Breast epithelium (tissue), 3 donors: ENCODE data around the gene FABP1.

Experiments used
- CTCF ChIP-seq, 3 donors: fragments of 450-650 bp; IDR thresholded peaks; one replicate each; pipeline ENCODE4 v1.5.1; 2016 to 2017; ENCODE audit warnings: antibody characterized with exemption in 3 of 3, mild to moderate bottlenecking in 3 of 3, moderate library complexity in 3 of 3
- POLR2A ChIP-seq: fragments of 450-650 bp; IDR thresholded peaks from one replicate; pipeline ENCODE4 v1.6.1; 2016; ENCODE audit warnings: antibody characterized with exemption, mild to moderate bottlenecking, moderate library complexity
- POLR2AphosphoS5 ChIP-seq, 3 donors: sonication (generic); formaldehyde crosslinking; IDR thresholded peaks; one replicate each; pipeline ENCODE4 v1.6.1; 2017; ENCODE audit warnings: antibody characterized with exemption in 3 of 3

GRCh38 chr2:88136817-88137216 lies 9.0 kb upstream of the FABP1 start:
- TF ChIP-seq CTCF (IDR thresholded peaks at IDR 0.05): no peak
- TF ChIP-seq POLR2AphosphoS5 (IDR thresholded peaks at IDR 0.05): no peak
- TF ChIP-seq POLR2A: no peak
